Skin of body (tissue), 2 donors: Measurements from ENCODE around the gene SOBP. TPM values are rescaled to one million over a fixed set of nuclear protein-coding genes. Genes with fewer than 3 reads are reported as not detected.

Source experiments
- DNase-seq: peaks from one replicate; lab custom pipeline; 2025; lab: John Stamatoyannopoulos, UW
- total RNA-seq: library from RNA; depleted of rRNA; stranded (reverse); fragments of >200 nt; gene quantifications from one replicate; pipeline ENCODE4 v1.2.3, GENCODE V29; 2014

SOBP gene
- total RNA-seq, 1 donor from 2014 or later: 5.9 TPM

DNA sequence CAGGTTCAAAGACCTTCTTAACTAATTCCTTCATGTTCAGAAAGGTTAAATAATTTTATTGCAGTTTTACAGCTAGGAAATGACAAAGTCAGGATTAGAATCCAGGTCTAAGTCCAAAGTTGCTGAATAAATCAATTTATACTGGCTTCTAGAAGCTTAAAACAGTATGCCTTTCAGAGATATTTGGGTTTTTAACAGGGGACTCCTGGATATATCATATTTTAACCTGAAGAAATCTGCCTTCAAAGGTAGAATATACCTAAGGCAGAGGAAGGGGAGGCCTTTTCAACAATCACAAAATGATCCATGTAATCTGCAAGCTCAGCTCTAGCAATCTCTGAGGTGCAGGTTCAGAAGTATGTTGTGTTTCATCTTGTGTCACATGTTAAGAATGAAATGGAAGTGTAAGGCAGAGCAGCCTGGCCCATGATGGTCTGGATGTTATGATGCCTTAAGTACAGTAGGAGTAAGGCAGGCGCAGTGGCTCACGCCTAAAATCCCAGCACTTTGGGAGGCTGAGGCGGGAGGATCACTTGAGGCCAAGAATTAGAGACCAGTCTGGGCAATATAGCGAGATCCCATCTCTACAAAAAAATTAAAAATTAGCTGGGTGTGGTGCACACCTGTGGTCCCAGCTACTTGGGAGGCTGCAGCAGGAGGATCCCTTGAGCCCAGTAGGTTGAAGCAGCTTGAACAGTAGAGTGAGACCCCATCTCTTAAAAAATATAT lies 123.9 kb downstream of the SOBP start:
- DNase-seq: no peak

DNA sequence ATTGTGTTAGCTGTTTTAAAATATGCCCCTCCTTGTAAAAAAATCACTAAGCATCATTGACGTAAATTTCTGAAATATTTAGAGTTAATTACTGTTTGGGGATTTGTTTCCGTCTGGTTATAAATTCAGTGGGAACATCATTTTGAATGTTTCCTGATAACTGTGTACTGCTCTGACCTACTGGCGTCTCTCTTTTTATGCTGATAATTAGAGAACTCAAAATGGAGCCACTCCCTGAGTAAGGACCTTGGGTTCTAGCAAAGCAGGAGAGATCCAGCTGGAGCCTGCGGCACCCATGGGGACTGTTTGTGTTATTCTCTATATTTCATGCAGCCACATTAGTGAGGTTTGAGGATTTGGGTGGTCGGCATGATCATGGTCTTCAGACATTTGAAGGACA lies 124.9 kb downstream of the SOBP start:
- DNase-seq: no peak

DNA sequence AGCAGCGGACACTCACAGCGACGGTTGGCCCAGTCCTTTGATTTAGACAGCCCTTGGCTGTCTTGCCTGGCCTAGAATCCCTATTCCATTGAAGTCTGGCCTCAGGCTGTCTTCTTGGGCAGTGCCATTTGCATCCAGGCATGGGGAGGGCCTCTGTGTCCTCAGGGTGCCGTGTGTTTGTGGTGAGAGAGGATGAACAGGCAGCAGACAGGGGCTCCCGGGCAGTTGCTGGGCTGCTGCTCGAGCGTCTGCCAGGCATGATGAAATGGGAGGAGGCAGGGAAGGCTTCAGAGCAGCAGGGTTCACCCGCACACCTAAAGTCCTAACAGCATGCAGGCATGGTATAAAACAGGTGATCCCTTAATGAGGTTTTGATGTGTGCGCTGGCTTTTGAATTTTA lies 126.9 kb downstream of the SOBP start:
- no peak for DNase-seq

DNA sequence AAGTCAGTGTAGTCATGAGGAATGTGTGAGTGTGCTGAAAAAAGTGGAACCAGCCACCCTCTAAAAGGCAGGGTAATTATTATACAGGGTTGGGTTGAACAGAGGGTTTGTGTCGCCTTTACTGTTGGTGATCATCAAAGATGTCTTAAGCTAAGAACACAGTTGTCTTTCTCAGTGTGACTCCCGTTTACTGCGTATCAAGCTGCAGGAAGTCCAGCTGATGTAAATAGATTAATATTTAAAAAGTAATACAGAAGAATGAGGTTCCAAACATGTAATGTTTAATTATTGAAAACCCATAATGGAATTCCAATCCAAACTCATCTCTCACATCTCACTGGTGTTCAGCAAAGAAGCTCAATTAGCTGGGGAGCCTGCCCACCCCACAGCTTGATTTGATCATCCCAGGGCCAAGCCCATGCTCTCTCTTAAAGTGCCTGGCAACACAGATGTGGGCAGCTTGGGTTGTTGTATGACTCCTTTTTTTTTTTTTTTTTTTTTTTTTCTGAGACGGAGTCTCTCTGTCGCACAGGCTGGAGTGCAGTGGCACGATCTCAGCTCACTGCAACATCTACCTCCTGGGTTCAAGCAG lies 127.5 kb downstream of the SOBP start:
- DNase-seq: no peak

DNA sequence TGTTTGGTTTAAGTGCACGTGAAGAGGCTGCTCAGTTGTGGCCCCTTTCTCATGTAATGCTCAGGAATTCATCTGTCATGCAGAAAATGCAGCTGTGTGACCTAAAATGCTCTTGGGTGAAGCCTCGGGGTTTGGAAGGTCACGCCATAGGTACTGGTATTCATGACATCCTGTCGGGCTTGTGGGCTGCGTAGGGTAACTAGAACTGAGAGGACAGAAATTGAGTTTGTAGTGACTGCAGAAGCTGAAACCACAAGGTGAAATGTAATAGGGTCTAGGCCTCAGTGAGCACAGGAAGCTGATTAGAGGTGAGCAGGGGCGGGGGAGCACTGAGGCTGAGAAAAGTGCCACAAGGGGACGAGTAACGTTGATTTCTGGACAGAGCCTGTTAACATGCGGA lies 128.8 kb downstream of the SOBP start:
- no peak for DNase-seq

DNA sequence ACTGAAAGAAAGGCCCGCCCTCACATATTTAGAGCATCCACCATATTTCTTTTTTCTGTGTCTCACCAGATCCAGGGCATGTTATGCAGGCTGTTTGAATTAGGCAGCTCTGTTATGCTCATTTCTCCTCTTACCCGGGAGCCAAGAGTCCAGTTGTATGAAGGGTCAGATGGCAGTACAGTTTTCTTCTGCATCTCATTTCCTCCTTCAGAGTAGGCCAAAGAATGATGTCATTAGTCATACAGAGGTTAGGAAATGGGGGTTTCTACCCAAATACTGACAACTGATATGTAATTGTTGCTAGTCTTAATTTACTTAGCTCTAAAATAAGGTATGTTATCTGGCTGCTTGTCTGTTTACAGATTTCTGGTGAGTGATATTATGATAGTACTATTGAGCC lies 130.8 kb downstream of the SOBP start:
- no peak for DNase-seq

DNA sequence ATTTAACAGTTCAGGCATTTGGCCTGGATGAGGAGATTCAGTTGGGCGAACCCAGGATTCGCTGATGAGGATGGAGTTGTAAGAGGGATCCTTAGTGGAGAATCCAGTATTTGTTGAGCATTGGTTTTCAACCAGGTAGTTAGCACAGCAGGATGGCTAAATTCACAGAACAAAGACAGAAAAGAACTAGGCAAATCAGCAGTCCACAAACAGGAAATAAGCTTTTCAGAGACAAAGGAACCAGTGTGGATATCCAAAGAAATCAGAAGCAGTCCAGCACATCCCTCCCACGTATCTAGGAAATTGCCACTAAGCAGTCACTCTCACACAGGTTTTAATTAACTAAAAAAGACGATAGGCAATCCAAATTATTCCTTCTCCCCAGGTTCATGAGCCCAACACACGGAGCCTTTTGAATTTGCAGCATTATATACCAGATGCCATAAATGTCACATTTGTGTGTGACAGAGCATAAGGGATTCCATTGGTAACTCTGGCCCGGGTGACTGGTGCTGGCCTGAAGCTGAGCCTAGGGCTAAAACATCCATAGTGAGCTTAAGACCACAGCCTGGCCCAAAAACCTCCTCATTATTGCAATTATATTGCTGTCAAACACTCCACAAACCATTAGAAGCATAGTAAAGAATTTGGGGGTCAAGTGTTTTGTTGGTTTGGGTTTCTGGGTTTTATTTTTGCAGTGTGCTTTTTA lies 131.5 kb downstream of the SOBP start:
- no peak for DNase-seq

DNA sequence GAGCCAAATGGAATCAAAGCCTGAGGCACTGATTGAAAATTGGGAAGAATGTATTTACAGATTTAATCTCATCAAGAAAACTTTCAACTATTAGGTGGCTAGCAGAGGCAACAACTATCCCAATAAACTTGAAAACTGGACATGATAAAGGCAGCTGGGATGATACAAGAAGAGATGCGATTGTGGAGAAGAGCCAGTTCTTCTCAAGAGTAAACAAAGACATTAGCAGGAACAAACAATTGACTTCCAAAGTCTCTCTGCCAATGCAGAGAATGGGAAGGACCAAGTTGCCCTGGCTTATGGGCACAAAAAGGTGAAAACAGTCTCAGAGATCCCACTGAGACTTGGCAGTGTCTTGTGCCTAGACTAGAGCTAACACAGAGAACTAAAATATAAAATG lies 132.4 kb downstream of the SOBP start:
- no peak for DNase-seq

DNA sequence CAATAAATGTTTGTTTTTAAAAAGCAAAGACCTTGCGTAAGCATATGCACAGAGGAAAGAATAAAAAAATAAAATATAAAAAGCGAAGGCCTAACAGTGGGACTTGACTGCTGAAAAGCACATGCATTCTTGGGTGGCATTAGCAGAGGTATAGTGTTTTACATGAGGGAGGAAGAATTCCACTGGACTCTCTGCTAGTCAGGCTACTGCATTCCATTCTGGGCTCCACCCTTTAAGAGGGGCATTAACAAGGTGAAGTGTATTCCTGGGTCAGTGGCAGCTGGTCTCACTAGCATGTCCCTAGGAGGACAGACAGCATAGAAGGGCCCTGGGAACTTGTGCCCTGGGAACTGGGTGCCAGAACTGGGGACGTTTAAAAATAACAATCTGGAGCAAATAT lies 134.1 kb downstream of the SOBP start:
- DNase-seq: no peak

DNA sequence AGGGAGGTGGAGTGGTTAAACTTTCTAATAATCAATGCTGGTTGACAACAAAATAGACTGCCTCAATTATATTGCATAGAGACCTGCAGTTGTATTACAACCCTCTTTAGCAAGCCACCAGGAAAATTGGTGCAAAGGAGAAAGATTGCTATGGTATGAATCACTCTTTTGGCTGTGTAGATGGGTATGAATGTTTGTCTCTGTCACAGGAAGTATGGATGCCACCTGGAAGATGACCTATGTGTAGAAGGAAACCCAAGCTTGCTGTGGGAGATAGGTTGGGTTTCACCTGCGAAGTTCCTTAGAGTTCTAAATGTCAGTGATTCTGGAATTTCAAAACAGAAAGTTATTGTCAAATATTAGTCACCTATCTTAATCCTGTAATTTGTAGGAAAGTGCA lies 134.6 kb downstream of the SOBP start:
- DNase-seq: no peak

DNA sequence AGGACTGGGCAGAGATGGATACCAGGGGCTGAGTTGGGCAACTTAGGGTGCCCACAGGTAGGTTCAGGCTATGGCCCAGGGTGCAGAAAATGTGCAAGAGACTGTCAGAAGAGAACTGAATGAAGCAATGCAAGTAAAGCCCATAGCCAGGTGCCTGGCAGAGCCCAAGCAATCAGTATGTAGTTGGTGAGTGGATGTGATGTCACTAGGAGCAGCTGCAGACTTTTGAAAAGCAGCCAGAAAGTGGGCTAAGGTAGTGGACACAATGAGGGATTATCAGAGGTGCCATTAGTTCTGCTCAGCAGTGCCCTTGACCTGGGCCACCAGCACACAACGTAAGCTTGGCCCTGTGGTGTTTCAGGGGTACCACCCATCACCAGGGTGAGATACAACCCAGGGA lies 135.3 kb downstream of the SOBP start:
- no peak for DNase-seq

DNA sequence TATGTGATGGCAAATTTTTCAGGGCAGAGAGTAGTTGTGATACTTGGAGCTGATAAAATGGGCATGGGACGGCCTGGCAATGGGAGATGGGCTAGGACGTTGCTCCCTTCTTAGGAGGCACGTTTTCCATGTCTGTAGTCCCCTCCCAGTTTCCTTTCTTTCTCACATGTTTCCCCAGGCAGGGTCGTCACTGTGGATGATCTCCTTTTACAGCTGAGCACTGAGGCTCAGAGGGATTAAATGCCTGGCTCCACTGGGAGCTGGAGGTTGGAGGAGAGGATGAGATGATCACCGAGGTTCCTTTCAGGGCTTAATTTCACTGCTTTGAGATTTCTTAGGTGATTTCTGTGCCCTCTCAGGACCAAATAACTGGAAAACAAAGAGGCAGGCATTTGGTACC lies 136.7 kb downstream of the SOBP start:
- no peak for DNase-seq

DNA sequence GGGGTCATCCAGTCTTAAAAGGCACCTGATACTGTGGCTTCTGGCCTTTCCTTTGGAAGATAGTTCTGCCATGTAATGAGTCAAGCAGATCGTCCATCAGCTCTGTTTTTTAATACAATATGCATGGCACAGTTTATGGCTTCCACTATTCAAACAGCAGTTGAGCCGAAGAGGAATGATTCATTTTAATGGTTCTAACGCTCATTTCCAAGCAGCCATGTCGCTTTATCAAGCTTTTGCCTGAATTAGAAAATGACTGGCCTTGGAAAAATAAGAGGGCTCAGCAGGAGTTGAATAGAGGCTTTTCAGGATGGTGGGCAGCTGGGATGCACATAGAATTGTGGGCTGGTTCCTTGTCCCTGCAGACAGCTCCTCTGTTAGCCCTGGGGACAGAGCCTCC lies 138.1 kb downstream of the SOBP start:
- no peak for DNase-seq

DNA sequence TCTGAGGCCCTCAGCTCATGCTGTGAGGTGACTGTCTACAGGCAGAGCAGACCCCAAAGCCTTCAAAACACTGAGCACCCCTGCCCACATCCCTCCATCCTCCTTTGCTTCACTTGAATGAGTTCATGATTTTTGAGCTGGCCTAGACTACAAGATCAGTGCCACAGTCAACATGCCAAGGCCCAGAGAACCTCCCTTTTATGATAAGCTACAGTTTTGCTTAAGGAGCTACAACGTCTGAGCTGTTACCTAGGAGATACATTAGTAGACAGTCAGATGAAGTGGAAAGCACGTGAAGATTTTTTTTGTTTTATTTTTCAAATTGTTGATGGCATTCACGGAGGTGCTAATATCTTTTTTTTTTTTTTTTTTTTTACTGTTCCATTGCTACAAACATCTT lies 139.0 kb downstream of the SOBP start:
- no peak for DNase-seq

DNA sequence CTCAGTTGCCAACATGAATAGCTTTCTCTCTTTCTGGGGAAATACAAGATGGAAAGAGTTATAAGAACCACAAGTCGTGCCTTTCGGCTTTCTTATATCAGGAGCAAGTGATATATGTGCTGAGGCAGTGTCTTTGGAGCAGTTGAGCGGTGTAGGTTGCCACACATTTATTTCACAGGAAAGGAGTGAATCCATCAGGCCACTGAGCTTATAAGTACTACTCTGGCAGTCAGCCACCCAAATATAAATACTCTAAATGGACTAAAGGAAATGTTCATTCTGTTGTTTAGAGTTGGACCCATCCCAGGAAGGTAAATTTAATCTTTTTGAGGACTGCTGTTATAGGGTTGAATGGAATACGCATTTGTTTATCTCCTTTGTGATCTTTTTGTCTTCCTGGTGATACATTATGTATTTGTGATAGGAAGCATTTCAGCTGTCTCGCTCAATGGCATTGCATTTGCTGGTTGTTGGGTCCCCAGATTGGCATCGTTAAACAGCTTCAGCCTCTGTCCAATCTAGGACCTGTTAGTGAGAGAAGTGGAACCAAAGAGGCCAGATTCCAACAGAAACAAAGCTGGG lies 139.7 kb downstream of the SOBP start:
- no peak for DNase-seq

DNA sequence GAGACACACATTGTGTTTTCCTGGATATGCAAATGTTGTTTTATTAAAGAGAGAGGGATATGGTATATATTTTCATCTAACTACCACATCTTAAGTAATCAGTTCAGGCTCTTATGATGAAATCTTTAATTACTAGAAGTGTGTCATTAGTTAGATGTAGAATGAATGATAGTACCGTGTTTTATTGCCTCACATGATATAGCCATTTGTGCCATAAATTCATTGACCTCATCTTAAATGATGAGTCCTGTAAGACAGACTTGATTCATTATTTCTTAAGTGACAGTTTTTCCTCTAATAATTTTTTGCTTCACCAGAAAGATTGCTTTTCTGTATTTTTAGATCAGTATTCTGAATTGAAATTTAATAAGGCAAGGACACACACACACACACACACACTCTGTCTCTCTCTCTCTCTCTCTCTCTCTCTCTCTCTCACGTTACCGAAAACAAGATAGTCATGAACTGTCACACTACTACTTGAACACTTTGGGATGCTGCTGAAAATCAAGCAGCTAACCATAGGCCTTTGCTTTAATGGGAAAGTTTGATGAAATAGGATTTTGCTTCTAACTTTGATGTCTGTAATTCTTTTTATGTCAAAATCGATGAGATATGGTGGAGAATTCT lies 140.5 kb downstream of the SOBP start:
- DNase-seq: no peak

DNA sequence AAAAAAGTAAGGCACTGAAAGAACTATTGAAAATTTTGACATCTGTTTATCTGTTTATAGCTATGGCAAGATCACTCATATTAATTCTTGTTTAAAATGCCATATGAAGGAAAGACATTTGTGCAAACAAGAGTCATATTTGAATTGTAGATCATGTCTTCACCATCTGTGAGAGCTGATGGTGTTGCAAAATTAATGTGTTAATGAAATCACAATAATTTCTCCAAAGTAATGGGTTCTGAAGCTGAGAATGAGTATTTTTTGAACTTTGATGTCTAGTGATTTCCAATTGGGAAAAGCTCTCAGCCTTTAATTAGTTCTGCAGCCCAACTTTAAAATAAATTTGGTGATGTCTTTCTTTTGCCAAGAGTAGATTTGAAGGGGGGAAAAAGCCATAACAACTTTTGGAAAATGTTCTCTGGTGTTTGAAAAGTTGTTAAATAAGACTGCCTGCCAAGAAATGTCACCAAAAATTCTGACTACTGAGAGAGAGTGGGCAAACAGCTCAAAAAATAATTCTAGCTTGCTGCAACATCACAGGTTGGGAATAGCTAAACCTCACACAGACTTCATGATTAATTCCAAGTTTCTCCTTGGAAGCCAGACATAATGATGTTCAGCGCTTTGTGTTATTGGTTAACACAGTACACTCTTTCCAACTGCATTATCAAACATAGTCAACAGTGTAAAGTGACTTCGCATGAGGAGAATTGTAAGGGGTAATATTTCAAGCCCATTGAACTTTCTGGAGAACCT lies 142.6 kb downstream of the SOBP start:
- DNase-seq: peak; percentile 61

DNA sequence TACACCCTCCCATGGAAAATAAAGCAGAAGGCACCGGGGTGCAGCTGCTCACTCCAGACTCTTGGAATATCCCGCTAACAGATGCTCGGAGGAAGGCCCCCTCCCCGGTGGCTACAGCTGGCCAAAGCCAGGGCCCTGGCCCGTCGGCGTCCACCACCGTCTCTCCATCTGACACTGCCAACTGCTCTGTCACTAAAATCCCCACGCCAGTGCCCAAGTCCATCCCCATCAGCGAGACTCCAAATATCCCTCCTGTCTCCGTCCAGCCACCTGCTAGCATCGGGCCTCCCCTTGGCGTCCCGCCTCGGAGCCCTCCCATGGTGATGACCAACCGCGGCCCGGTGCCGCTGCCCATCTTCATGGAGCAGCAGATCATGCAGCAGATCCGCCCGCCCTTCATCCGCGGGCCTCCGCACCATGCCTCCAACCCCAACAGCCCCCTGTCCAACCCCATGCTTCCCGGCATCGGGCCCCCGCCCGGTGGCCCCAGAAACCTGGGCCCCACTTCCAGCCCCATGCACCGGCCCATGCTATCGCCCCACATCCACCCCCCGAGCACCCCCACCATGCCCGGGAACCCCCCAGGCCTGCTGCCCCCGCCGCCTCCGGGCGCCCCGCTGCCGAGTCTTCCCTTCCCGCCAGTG lies 143.9 kb downstream of the SOBP start:
- peak; percentile 10 for DNase-seq

DNA sequence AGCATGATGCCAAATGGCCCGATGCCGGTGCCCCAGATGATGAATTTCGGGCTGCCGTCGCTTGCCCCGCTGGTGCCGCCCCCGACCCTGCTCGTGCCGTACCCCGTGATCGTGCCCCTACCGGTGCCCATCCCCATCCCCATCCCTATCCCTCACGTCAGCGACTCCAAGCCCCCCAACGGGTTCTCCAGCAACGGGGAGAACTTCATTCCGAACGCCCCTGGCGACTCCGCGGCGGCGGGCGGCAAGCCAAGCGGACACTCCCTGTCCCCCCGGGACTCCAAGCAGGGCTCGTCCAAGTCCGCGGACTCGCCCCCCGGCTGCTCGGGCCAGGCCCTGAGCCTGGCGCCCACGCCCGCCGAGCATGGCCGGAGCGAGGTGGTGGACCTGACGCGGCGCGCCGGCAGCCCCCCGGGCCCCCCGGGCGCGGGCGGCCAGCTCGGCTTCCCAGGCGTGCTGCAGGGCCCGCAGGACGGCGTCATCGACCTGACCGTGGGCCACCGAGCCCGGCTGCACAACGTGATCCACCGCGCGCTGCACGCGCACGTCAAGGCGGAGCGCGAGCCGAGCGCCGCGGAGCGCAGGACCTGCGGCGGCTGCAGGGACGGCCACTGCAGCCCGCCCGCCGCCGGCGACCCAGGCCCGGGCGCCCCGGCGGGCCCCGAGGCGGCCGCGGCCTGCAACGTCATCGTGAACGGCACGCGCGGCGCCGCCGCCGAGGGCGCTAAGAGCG lies 144.6 kb downstream of the SOBP start:
- peak; percentile 8 for DNase-seq

DNA sequence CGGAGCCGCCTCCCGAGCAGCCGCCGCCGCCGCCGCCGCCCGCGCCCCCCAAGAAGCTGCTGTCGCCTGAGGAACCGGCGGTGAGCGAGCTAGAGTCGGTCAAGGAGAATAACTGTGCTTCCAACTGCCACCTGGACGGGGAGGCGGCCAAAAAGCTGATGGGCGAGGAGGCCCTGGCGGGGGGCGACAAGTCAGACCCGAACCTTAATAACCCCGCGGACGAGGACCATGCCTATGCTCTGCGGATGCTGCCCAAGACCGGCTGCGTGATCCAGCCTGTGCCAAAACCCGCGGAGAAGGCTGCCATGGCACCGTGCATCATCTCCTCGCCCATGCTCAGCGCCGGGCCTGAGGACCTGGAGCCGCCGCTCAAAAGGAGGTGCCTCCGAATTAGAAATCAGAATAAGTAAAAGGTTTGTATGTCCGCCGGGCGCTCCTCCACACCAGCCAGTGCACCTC lies 145.2 kb downstream of the SOBP start:
- no peak for DNase-seq
